Small intestine (tissue), 7 donors: Measurements from ENCODE around the gene PI4K2A. TPM values are rescaled to one million over a fixed set of nuclear protein-coding genes. Genes with fewer than 3 reads are reported as not detected.
"Not testable (repeated sequence)": the region's sequence is repeated elsewhere in the genome, so short reads cannot be mapped to it uniquely, and the experiment has no call there.

Experiments
- DNase-seq, 2 donors: peaks; one replicate each; pipeline versions ENCODE4 v3.0.0 to v3.0.0-alpha.2; 2013
- FAIRE-seq: peaks from 2 replicates; lab custom pipeline; 2012; peaks lifted over from hg19 to GRCh38; lab: Jason Lieb, UNC
- H3K27ac ChIP-seq, 3 donors: one replicate each; pipeline ENCODE4 v1.5.1; 2013; ENCODE audit warnings: low read length in 2 of 3, mild to moderate bottlenecking in 2 of 3, control low read depth in 1 of 3, inconsistent platforms in 1 of 3, low read depth in 1 of 3, moderate library complexity in 1 of 3
- H3K27me3 ChIP-seq, 3 donors: one replicate each; pipeline ENCODE4 v1.6.1; 2013; ENCODE audit warnings: low read length in 3 of 3, inconsistent platforms in 1 of 3; ENCODE audit not compliant: control insufficient read depth in 3 of 3, insufficient read depth in 3 of 3
- H3K36me3 ChIP-seq, 3 donors: one replicate each; pipeline ENCODE4 v1.6.1; 2013; ENCODE audit warnings: low read length in 3 of 3, inconsistent platforms in 1 of 3, low read depth in 1 of 3, mild to moderate bottlenecking in 1 of 3, moderate library complexity in 1 of 3; ENCODE audit not compliant: control insufficient read depth in 3 of 3, insufficient read depth in 2 of 3
- H3K4me1 ChIP-seq, 3 donors: one replicate each; pipeline ENCODE4 v1.6.1; 2013; ENCODE audit warnings: low read length in 2 of 3, inconsistent platforms in 1 of 3, low read depth in 1 of 3, mild to moderate bottlenecking in 1 of 3, moderate library complexity in 1 of 3; ENCODE audit not compliant: control insufficient read depth in 3 of 3, insufficient read depth in 2 of 3
- H3K4me3 ChIP-seq, 3 donors: one replicate each; pipeline ENCODE4 v1.5.1; 2013; ENCODE audit warnings: low read length in 3 of 3, control low read depth in 1 of 3, inconsistent platforms in 1 of 3, low read depth in 1 of 3, mild to moderate bottlenecking in 1 of 3, moderate library complexity in 1 of 3
- H3K9me3 ChIP-seq, 2 donors: one replicate each; pipeline ENCODE4 v1.6.1; 2013; ENCODE audit warnings: low read depth in 1 of 2, low read length in 1 of 2; ENCODE audit not compliant: control insufficient read depth in 2 of 2, insufficient read depth in 1 of 2
- WGBS, 3 donors: extraction: QIAGEN DNeasy Blood & Tissue Kit; methylation state at CpG; one replicate each; pipeline ENCODE4 v1.1.7; 2013; 5-methylcytosine and 5-hydroxymethylcytosine counted together
- polyA plus RNA-seq, 4 donors: library from polyadenylated mRNA; stranded (reverse) in 3 of 4; unstranded in 1 of 4; fragments of 200-250 nt in 3 of 4; fragments of 120-200 nt in 1 of 4; gene quantifications; one replicate each; pipeline versions ENCODE4 v1.2.1 to v1.2.3, GENCODE V29; 2013
- donor health status: healthy with polysubstance abuse.
- donor health status: control.
- donor health status: control.
- donor health status: Bipolar disorder and iron deficiency.
- donor health status: healthy.

Gene PI4K2A
- polyA plus RNA-seq, 4 donors, result 9.5 to 34.0 (median 12.0) TPM

DNA sequence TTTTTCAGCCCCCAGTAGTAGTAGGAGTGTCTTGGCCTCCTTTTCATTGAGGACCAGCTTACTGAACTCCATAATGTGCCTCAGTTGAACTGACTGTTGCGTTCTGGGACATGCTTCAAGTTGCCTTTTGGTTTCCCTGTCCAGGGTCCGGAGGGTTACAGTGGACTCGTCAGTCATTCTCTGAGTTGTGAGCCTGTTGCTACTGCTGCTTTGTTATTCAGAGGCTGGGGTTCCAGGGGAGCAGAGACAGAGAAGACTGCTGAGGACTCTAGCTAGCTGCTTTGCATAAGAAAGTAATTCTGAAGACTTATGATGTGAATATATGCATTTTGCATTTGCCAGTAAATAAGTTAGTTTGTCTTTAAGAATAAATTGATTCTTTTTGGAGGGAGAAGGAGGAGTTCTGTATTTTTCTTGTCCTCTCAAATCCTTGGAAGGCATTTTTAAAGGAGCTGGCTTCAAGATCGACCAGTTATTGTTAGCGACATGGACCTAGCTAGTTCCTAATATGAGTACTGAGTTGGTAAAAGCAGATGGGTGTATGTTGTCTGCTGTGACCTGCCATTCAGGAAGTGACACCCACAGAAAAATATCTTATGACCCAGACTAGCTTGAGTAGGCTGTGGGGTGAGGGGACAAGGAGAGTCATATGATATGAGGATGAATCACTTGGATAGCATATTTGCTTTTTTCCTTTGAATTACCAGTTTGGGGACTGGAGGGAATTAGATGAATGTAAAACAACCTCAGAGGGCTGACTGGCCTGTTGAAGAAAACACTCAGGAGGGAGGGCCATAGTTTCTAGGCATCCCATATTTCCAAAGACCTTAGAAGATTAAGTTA is 8.3 kb downstream of the PI4K2A start:
- no peak for FAIRE-seq

GRCh38 chr10:97649405-97649750 is 8.9 kb downstream of the PI4K2A start:
- H3K9me3 ChIP-seq, H3K27me3 ChIP-seq, FAIRE-seq, DNase-seq, H3K4me3 ChIP-seq: not testable (repeated sequence)
- Histone ChIP-seq H3K27ac (peak overlapping the region in 2 of 3 donors; percentile 40 to 73), H3K4me1 (peaks cover 0 to 21% (median 4%) of the 10 kb centered on the region in 3 donors), H3K36me3 (peaks cover 5 to 40% (median 11%) of the 10 kb centered on the region in 3 donors)
- WGBS, 3 donors, result 92 to 97% (median 96%) methylated on average over 3 to 4 of the region's 4 CpGs

More for the DNA sequence above, 8.3 kb downstream of the PI4K2A start:
- DNase-seq, result peak; percentile 17 to 61
- Histone ChIP-seq H3K36me3 (peaks cover 5 to 45% (median 7%) of the 10 kb centered on the region in 3 donors), H3K27ac (peak overlapping the region in 2 of 3 donors; percentile 73 to 78), H3K9me3 (no peaks in the 10 kb centered on the region), H3K4me3 (no peak overlapping the region), H3K4me1 (peaks cover 0 to 21% (median 4%) of the 10 kb centered on the region in 3 donors), H3K27me3 (no peaks in the 10 kb centered on the region)
- 72 to 86% (median 74%) methylated on average over 5 of the region's 5 CpGs for WGBS, 3 donors

DNA sequence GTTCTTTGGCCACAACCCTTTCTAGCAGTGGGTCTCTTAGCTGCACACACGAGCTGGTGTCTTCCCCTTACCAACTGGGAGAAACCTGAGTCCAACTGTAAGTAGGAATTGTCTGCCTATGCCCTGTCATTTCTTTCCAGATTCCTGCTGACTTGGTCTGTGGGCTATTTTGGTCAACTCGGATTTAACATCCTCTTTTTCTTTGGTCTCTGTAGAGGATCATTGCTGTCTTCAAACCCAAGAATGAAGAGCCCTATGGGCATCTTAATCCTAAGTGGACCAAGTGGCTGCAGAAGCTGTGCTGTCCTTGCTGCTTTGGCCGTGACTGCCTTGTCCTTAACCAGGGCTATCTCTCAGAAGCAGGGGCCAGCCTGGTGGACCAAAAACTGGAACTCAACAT is 10.3 kb downstream of the PI4K2A start:
- Histone ChIP-seq H3K27me3 (no peaks in the 10 kb centered on the region), H3K9me3 (no peaks in the 10 kb centered on the region), H3K4me3 (no peak overlapping the region), H3K4me1 (peaks cover 0 to 21% (median 4%) of the 10 kb centered on the region in 3 donors), H3K36me3 (peaks cover 7 to 41% (median 8%) of the 10 kb centered on the region in 3 donors), H3K27ac (no peak overlapping the region)
- WGBS, 3 donors, result 88 to 93% (median 91%) methylated on average over 3 of the region's 3 CpGs
- FAIRE-seq (no peak), DNase-seq (no peak)

DNA sequence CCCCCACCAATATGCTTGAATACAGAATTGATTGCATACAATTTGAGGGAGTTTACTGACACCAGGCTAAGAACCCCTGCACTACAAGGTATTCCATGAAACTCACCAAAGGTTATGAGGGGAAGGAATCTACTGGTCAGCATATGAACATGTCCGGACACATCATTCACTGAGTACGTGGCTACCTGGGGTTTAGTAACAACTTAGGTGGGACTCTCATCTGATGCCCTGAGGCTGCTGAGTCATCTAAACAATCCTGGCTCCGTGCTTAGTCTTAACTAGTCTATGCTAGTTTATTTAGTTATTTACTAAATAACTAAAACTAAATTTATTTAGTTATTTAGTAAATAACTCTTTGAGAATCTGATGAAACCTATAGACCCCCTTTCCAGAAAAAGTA is 11.3 kb downstream of the PI4K2A start:
- H3K9me3 ChIP-seq, result no peaks in the 10 kb centered on the region
- H3K4me3 ChIP-seq, result no peak overlapping the region
- H3K36me3 ChIP-seq, result peaks cover 7 to 41% (median 12%) of the 10 kb centered on the region in 3 donors
- FAIRE-seq (no peak), DNase-seq (no peak)
- H3K4me1 ChIP-seq, result peaks cover 0 to 21% (median 4%) of the 10 kb centered on the region in 3 donors
- H3K27me3 ChIP-seq, result no peaks in the 10 kb centered on the region
- WGBS, 3 donors, result 90 to 94% (median 93%) methylated on average over 3 of the region's 3 CpGs
- no peak overlapping the region for H3K27ac ChIP-seq

GRCh38 chr10:97656777-97657176 is 16.3 kb downstream of the PI4K2A start:
- WGBS, 3 donors, result 88 to 95% (median 91%) methylated on average over 5 of the region's 5 CpGs
- DNase-seq (no peak), FAIRE-seq (no peak)
- Histone ChIP-seq H3K4me3 (no peak overlapping the region), H3K4me1 (no peaks in the 10 kb centered on the region), H3K27ac (no peak overlapping the region), H3K36me3 (peaks cover 2 to 41% (median 12%) of the 10 kb centered on the region in 3 donors), H3K27me3 (no peaks in the 10 kb centered on the region), H3K9me3 (no peaks in the 10 kb centered on the region)

DNA sequence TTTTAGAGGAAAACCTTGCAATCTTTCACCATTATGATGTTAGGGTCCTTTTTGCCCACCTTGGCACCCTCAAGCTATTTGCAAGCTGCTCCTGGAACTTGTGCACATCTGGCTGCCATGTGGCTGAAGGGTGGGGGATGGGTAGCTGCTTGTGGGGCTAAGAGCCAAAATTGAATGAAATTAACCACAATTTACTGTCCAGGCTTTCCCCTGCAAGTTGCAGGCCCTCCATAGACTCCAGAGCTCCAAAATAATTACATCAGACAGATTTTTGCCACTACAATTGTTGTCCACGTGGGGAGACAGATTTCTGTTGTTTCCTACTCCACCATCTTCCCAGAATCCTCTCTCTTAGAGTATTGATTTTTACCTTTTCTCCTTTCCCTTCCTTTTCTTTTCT is 19.1 kb downstream of the PI4K2A start:
- Histone ChIP-seq H3K4me3 (no peak overlapping the region), H3K4me1 (peaks cover 3 to 19% (median 4%) of the 10 kb centered on the region in 3 donors), H3K36me3 (peaks cover 5 to 38% (median 6%) of the 10 kb centered on the region in 3 donors), H3K9me3 (no peaks in the 10 kb centered on the region), H3K27ac (no peak overlapping the region), H3K27me3 (no peaks in the 10 kb centered on the region)
- FAIRE-seq (no peak), DNase-seq (no peak)
- WGBS, 3 donors, result 70 to 88% (median 76%) methylated on average over 1 of the region's 1 CpG

GRCh38 chr10:97664282-97664850 is 23.9 kb downstream of the PI4K2A start:
- FAIRE-seq, result peak; percentile 87
- 19 to 69% (median 38%) methylated on average over 1 of the region's 1 CpG for WGBS, 3 donors
- Histone ChIP-seq H3K9me3 (no peaks in the 10 kb centered on the region), H3K4me1 (peaks cover 3 to 59% (median 6%) of the 10 kb centered on the region in 3 donors), H3K27ac (peak overlapping the region in 2 of 3 donors; percentile 64 to 85), H3K36me3 (peaks cover 3 to 35% (median 7%) of the 10 kb centered on the region in 3 donors), H3K27me3 (no peaks in the 10 kb centered on the region), H3K4me3 (no peak overlapping the region)
- DNase-seq, result peak; percentile 92 to 96

DNA sequence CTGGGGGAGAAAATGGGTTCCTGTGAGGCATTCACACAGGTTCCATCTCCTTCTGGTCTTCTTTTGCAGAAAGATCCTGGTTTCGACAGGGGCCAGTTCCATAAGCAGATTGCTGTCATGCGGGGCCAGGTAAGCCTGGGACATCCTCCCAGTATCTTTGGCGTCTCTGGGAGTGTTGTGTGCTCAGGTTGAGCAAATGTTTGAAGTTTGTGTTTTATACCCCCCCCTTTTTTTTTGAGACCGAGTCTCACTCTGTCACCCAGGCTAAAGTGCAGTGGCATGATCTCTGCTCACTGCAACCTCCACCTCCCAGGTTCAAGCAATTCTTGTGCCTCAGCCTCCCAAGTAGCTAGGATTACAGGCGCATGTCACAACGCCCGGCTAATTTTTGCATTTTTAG is 26.5 kb downstream of the PI4K2A start:
- H3K27ac ChIP-seq, result peak overlapping the region in 1 of 3 donors; percentile 87
- 90 to 94% (median 93%) methylated on average over 7 of the region's 7 CpGs for WGBS, 3 donors
- no peaks in the 10 kb centered on the region for H3K27me3 ChIP-seq
- H3K4me3 ChIP-seq, result no peak overlapping the region
- peaks cover 3 to 67% (median 6%) of the 10 kb centered on the region in 3 donors for H3K4me1 ChIP-seq
- no peaks in the 10 kb centered on the region for H3K9me3 ChIP-seq
- no peak for DNase-seq
- FAIRE-seq, result no peak
- peaks cover 3 to 42% (median 10%) of the 10 kb centered on the region in 3 donors for H3K36me3 ChIP-seq
